IPS-15b (cell line): Measurements from ENCODE around the gene MOB4.

ENCODE experiments used
- H3K27me3 ChIP-seq: one replicate; pipeline ENCODE4 v1.6.1; 2013; ENCODE audit warnings: low read length; ENCODE audit not compliant: control insufficient read depth, insufficient read depth
- H3K36me3 ChIP-seq: one replicate; pipeline ENCODE4 v1.6.1; 2013; ENCODE audit warnings: low read length; ENCODE audit not compliant: control insufficient read depth, insufficient read depth
- H3K4me1 ChIP-seq: one replicate; pipeline ENCODE4 v1.6.1; 2013; ENCODE audit warnings: mild to moderate bottlenecking, low read length; ENCODE audit not compliant: control insufficient read depth, insufficient read depth
- H3K4me3 ChIP-seq: one replicate; pipeline ENCODE4 v1.5.1; 2013; ENCODE audit warnings: low read depth, low read length
- H3K9ac ChIP-seq: one replicate; pipeline ENCODE4 v1.6.1; 2013; ENCODE audit warnings: low read depth, mild to moderate bottlenecking, low read length
- H3K9me3 ChIP-seq: one replicate; pipeline ENCODE4 v1.6.1; 2013; ENCODE audit warnings: mild to moderate bottlenecking, low read length; ENCODE audit not compliant: control insufficient read depth, insufficient read depth

MOB4 gene

GRCh38 chr2:197598450-197598849, 82.6 kb downstream of the MOB4 start:
- H3K4me1 ChIP-seq: peaks cover 9% of the 10 kb centered on the region
- peaks cover 3% of the 10 kb centered on the region for H3K9me3 ChIP-seq
- H3K9ac ChIP-seq: no peak overlapping the region
- no peaks in the 10 kb centered on the region for H3K36me3 ChIP-seq
- H3K4me3 ChIP-seq: no peak overlapping the region
- no peaks in the 10 kb centered on the region for H3K27me3 ChIP-seq

GRCh38 chr2:197599285-197599965, 83.6 kb downstream of the MOB4 start:
- no peaks in the 10 kb centered on the region for H3K27me3 ChIP-seq
- H3K9me3 ChIP-seq: peaks cover 3% of the 10 kb centered on the region
- H3K4me1 ChIP-seq: peaks cover 9% of the 10 kb centered on the region
- H3K36me3 ChIP-seq: no peaks in the 10 kb centered on the region
- no peak overlapping the region for H3K9ac ChIP-seq
- H3K4me3 ChIP-seq: no peak overlapping the region

- no peak overlapping the region for H3K4me3 ChIP-seq
- H3K4me1 ChIP-seq: peaks cover 9% of the 10 kb centered on the region
- H3K9me3 ChIP-seq: peaks cover 3% of the 10 kb centered on the region
- H3K27me3 ChIP-seq: no peaks in the 10 kb centered on the region
- no peak overlapping the region for H3K9ac ChIP-seq
- H3K36me3 ChIP-seq: no peaks in the 10 kb centered on the region
Observed at GRCh38 chr2:197600306-197600705, 84.4 kb downstream of the MOB4 start.

GRCh38 chr2:197601726-197602125, 85.9 kb downstream of the MOB4 start:
- no peaks in the 10 kb centered on the region for H3K36me3 ChIP-seq
- H3K9ac ChIP-seq: no peak overlapping the region
- H3K4me3 ChIP-seq: no peak overlapping the region
- no peaks in the 10 kb centered on the region for H3K27me3 ChIP-seq
- peaks cover 3% of the 10 kb centered on the region for H3K4me1 ChIP-seq
- no peaks in the 10 kb centered on the region for H3K9me3 ChIP-seq
